ENCODE data around the gene TTLL11.

- no peak for TF ChIP-seq CTCF (conservative IDR thresholded peaks at IDR 0.05; ENCODE audit: low read depth, low read length)
- TF ChIP-seq EZH2 (IDR thresholded peaks at IDR 0.05; ENCODE audit: low read length, unreplicated experiment) = no peak
- no peak for TF ChIP-seq EZH2phosphoT487 (IDR thresholded peaks at IDR 0.05; ENCODE audit: borderline replicate concordance, low read length)
Observed at GRCh38 chr9:122050167-122050566, 42.9 kb downstream of the TTLL11 start.
